Measurements from ENCODE around the gene KATNBL1. TPM values are rescaled to one million over a fixed set of nuclear protein-coding genes. Genes with fewer than 3 reads are reported as not detected.
"Not testable (repeated sequence)": the region's sequence is repeated elsewhere in the genome, so short reads cannot be mapped to it uniquely, and the experiment has no call there.

Gene KATNBL1
- total and polyA plus RNA-seq, 10 donors = 18.4 to 86.3 (median 43.5) TPM

DNA sequence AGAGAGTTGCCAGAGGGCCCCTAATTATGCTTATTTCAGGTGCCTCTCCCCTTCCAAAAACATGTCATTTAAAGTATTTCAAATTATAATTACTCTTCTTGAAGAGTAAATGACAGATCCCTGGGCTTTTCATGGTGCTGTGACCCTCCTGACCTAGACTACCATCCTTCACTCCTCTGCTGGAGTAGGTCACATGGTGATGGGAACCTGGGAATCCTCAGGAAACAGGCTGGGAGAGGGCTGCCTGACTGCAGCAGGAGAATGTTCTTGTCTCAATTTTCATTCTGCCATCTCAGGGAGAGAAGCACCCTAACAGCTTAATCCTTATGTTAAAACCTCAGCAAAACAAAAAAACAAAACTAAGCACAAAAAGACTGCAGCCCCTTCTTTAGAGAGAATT is 83.4 kb downstream of the KATNBL1 start:
- intact Hi-C loops (cut with DNase I; ENCODE audit: low total_unique reads) = no loop called here
- no peaks in the 10 kb centered on the region for H3K27me3 ChIP-seq (replicated peaks in 1 of 7)
- TF ChIP-seq POLR2AphosphoS5 (IDR thresholded peaks at IDR 0.05) = no peak
- TF ChIP-seq, protein P1, sequence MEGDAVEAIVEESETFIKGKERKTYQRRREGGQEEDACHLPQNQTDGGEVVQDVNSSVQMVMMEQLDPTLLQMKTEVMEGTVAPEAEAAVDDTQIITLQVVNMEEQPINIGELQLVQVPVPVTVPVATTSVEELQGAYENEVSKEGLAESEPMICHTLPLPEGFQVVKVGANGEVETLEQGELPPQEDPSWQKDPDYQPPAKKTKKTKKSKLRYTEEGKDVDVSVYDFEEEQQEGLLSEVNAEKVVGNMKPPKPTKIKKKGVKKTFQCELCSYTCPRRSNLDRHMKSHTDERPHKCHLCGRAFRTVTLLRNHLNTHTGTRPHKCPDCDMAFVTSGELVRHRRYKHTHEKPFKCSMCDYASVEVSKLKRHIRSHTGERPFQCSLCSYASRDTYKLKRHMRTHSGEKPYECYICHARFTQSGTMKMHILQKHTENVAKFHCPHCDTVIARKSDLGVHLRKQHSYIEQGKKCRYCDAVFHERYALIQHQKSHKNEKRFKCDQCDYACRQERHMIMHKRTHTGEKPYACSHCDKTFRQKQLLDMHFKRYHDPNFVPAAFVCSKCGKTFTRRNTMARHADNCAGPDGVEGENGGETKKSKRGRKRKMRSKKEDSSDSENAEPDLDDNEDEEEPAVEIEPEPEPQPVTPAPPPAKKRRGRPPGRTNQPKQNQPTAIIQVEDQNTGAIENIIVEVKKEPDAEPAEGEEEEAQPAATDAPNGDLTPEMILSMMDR (IDR thresholded peaks at IDR 0.05 in 8 of 11, conservative IDR thresholded peaks at IDR 0.05 in 3 of 11) = no peak
- no peak for TF ChIP-seq POLR2A (IDR thresholded peaks at IDR 0.05)
- no peaks in the 10 kb centered on the region for H3K9me3 ChIP-seq
- H3K36me3 ChIP-seq = no peaks in the 10 kb centered on the region
- no peak overlapping the region for H3K27ac ChIP-seq
- no peak for DNase-seq
- no peaks in the 10 kb centered on the region for H3K4me1 ChIP-seq
- H3K4me3 ChIP-seq = no peak overlapping the region

DNA sequence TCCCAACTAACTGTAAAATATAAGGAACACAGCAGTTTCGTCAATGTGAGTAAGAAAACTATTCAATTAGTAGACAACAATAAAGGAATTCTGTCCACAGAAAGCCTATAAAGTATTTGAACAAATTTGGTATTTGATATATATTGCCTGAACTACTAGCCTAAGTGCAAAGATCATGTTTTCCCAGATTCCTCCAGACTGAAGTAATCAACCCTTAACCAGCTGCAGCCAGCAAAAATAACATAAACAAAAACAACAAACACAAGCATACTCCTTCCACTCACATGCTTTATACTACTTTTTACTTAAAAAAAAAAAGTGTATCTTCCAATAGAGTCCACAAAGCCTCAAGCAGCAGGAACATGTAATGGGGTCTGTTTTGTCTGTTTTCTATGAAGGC is 84.0 kb downstream of the KATNBL1 start:
- Histone ChIP-seq H3K27ac (no peak overlapping the region), H3K36me3 (no peaks in the 10 kb centered on the region), H3K4me1 (no peaks in the 10 kb centered on the region), H3K27me3 (replicated peaks in 1 of 7) (no peaks in the 10 kb centered on the region), H3K4me3 (no peak overlapping the region), H3K9me3 (no peaks in the 10 kb centered on the region)
- 71 to 90% (median 80%) methylated on average over 1 of the region's 1 CpG for WGBS, 5 donors
- TF ChIP-seq POLR2AphosphoS5 (IDR thresholded peaks at IDR 0.05) = no peak
- no peak for DNase-seq
- intact Hi-C loops (cut with DNase I; ENCODE audit: low total_unique reads) = no loop called here

DNA sequence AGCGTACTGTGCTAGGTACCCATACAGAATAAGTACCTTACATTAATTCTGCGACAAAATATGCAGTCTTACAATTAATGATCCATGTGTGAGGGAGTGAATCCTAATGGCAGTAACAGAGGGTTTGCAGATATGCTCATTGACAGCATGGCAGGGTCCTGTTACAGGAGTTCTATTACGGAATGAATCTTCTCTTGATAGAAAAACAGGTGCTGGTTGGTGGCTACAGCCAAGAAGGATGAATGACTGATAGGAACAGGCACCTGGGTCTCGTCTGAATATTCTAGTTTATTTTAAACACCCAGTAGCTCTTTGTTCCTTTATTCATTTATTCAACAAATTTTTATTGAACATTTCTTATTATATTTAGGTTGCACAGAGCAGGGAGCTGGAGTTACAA is 85.2 kb downstream of the KATNBL1 start:
- no peak for DNase-seq
- Histone ChIP-seq H3K27me3 (replicated peaks in 1 of 7) (peaks cover 0 to 5% (median 0%) of the 10 kb centered on the region in 7 donors), H3K4me3 (no peak overlapping the region), H3K4me1 (no peaks in the 10 kb centered on the region), H3K9me3 (no peaks in the 10 kb centered on the region), H3K36me3 (no peaks in the 10 kb centered on the region), H3K27ac (no peak overlapping the region)
- WGBS, 5 donors = 73 to 85% (median 77%) methylated on average over 4 of the region's 4 CpGs
- TF ChIP-seq POLR2A (IDR thresholded peaks at IDR 0.05) (no peak), POLR2AphosphoS5 (IDR thresholded peaks at IDR 0.05) (no peak)
- TF ChIP-seq, protein P1 (IDR thresholded peaks at IDR 0.05 in 8 of 11, conservative IDR thresholded peaks at IDR 0.05 in 3 of 11) = no peak
- intact Hi-C loops (cut with DNase I; ENCODE audit: low total_unique reads) = no loop called here

DNA sequence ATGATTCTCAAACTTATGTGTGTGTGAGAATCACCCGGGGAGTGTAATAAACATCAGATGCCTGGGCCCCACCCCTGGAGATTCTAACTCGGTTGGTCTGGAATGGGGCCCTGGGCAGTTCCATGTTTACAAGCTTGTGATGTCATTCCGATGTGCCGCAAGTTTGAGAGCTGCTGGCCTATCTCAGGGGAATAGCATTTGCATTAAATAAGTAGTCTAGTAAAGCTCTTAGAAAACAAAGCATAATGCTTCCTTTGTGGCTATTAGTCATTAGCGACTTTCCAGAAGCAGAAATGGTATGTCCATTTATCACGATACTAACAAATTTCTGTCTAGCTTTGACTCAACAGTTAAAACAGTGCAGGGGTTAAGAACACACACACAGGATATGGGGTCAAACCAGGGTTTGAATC is 87.1 kb downstream of the KATNBL1 start:
- no peak overlapping the region for H3K27ac ChIP-seq
- intact Hi-C loops (cut with DNase I; ENCODE audit: low total_unique reads) = no loop called here
- 45 to 79% (median 64%) methylated on average over 6 of the region's 6 CpGs for WGBS, 5 donors
- peaks cover 0 to 12% (median 0%) of the 10 kb centered on the region in 7 donors for H3K27me3 ChIP-seq (replicated peaks in 1 of 7)
- H3K4me3 ChIP-seq = no peak overlapping the region
- H3K4me1 ChIP-seq = no peaks in the 10 kb centered on the region
- DNase-seq = no peak
- H3K36me3 ChIP-seq = no peaks in the 10 kb centered on the region
- TF ChIP-seq POLR2A (IDR thresholded peaks at IDR 0.05) = no peak
- no peak for TF ChIP-seq POLR2AphosphoS5 (IDR thresholded peaks at IDR 0.05)
- TF ChIP-seq, protein P1 (IDR thresholded peaks at IDR 0.05 in 8 of 11, conservative IDR thresholded peaks at IDR 0.05 in 3 of 11) = no peak
- no peaks in the 10 kb centered on the region for H3K9me3 ChIP-seq

DNA sequence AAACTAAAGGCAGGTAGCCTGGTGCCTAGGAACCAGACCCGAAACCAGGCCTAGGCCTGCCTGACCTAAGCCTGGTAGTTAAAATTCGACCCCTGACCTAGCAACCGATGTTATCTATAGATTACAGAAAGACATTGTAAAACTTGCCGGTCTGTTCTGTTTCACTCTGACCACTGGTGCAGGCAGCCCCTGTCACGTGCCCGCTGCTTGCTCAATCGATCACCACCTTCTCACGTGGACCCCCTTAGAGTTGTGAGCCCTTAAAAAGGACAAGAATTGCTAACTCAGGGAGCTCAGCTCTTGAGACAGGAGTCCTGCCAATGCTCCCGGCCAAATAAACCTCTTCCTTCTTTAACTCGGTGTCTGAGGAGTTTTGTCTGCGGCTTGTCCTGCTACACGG is 88.1 kb downstream of the KATNBL1 start:
- H3K27ac ChIP-seq; H3K36me3 ChIP-seq; H3K9me3 ChIP-seq; intact Hi-C loops (cut with DNase I; ENCODE audit: low total_unique reads); H3K4me1 ChIP-seq; DNase-seq; H3K4me3 ChIP-seq: not testable (repeated sequence)
- peaks cover 0 to 20% (median 0%) of the 10 kb centered on the region in 7 donors for H3K27me3 ChIP-seq (replicated peaks in 1 of 7)
- 73 to 89% (median 79%) methylated on average over 12 of the region's 12 CpGs for WGBS, 5 donors

DNA sequence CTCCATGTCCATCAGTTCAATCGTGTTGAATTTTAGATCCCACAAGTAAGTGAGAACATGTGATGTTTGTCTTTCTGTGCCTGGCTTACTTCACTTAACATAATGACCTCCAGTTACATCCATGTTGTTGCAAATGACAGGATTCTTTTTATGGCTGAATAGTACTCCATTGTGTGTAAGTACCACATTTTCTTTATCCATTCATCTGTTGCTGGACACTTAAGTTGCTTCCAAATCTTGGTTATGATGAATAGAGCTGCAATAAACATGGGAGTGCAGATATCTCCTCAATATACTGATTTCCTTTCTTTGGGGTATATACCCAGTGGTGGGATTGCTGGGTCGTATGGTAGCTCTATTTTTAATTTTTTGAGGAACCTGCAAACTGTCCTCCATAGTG is 89.5 kb downstream of the KATNBL1 start:
- H3K27ac ChIP-seq; H3K4me3 ChIP-seq; H3K36me3 ChIP-seq; H3K9me3 ChIP-seq; intact Hi-C loops (cut with DNase I; ENCODE audit: low total_unique reads); H3K4me1 ChIP-seq; DNase-seq: not testable (repeated sequence)
- WGBS, 5 donors = 56 to 63% (median 61%) methylated on average over 2 of the region's 2 CpGs
- peaks cover 0 to 34% (median 0%) of the 10 kb centered on the region in 7 donors for H3K27me3 ChIP-seq (replicated peaks in 1 of 7)

Measured in spleen (tissue), 11 donors.